Panc1 (cell line): Measurements from ENCODE around the gene WLS. TPM values are rescaled to one million over a fixed set of nuclear protein-coding genes. Genes with fewer than 3 reads are reported as not detected.

ENCODE experiments used
- ATAC-seq: fragments of 200-7000 bp; cut with Tn5 transposase; 2 replicates; pipeline ENCODE4 v1.9.1; 2020; ENCODE audit warnings: mild to moderate bottlenecking, moderate library complexity
- BruUV-seq: library from RNA; stranded (reverse); fragments of 400-500 nt; replicated peaks from 2 replicates; lab custom pipeline; 2021; lab: Mats Ljungman, UMichigan
- CTCF ChIA-PET: fragments of 300-600 bp; sonication (Branson Sonifier 250); formaldehyde crosslinking; loops from one replicate; lab custom pipeline; 2022; ENCODE audit warnings: antibody characterized with exemption; lab: Charles Lee
- POLR2A ChIA-PET: fragments of 300-600 bp; sonication (Branson Sonifier 250); formaldehyde crosslinking; loops from one replicate; lab custom pipeline; 2022; ENCODE audit warnings: antibody characterized with exemption; lab: Charles Lee
- DNase-seq: peaks from one replicate; pipeline ENCODE4 v3.0.0-alpha.2; 2010; ENCODE audit warnings: low read depth, low spot score
- H3K27ac ChIP-seq: 2 replicates; pipeline ENCODE4 v1.5.1; 2011; ENCODE audit warnings: mild to moderate bottlenecking, low read length, inconsistent platforms
- H3K27me3 ChIP-seq: fragments of 200-500 bp; sonication (Bioruptor generic); 2 replicates; pipeline ENCODE4 v1.6.0; 2014; ENCODE audit warnings: low read length, inconsistent platforms; ENCODE audit not compliant: control insufficient read depth, insufficient read depth
- H3K36me3 ChIP-seq: fragments of 200-500 bp; sonication (Bioruptor generic); 2 replicates; pipeline ENCODE4 v1.5.1; 2014; ENCODE audit warnings: inconsistent platforms, mild to moderate bottlenecking, low read length, moderate library complexity; ENCODE audit not compliant: control insufficient read depth, insufficient read depth
- H3K4me1 ChIP-seq: 2 replicates; pipeline ENCODE4 v1.5.1; 2011; ENCODE audit warnings: inconsistent platforms, mild to moderate bottlenecking, low read length, moderate library complexity; ENCODE audit not compliant: control insufficient read depth, insufficient read depth
- H3K4me3 ChIP-seq, 2 experiments: 2 replicates each; pipeline ENCODE4 v1.5.1; 2011 to 2012; ENCODE audit warnings: low read depth in 2 of 2, low read length in 2 of 2, mild to moderate bottlenecking in 2 of 2, inconsistent platforms in 1 of 2, moderate library complexity in 1 of 2
- H3K9me3 ChIP-seq: fragments of 200-500 bp; sonication (Bioruptor generic); 2 replicates; pipeline ENCODE4 v1.5.1; 2014; ENCODE audit warnings: low read depth, mild to moderate bottlenecking, inconsistent platforms, low read length, moderate library complexity; ENCODE audit not compliant: control insufficient read depth, insufficient read depth
- POLR2AphosphoS5 ChIP-seq: IDR thresholded peaks from 2 replicates; pipeline ENCODE4 v1.6.1; 2012; ENCODE audit warnings: mild to moderate bottlenecking, low read depth, low read length, moderate library complexity
- SIN3A ChIP-seq: IDR thresholded peaks from 2 replicates; pipeline ENCODE4 v1.6.1; 2012; ENCODE audit warnings: low read depth, mild to moderate bottlenecking, low read length, moderate library complexity, borderline replicate concordance; ENCODE audit not compliant: insufficient read depth
- TCF7L2 ChIP-seq: IDR thresholded peaks from 2 replicates; pipeline ENCODE4 v1.6.1; 2011; ENCODE audit warnings: mild to moderate bottlenecking, low read depth, low read length, inconsistent platforms
- in situ Hi-C: cut with HindIII; loops from 2 replicates; pipeline ENCODE4 v1.10.0; 2016; ENCODE audit warnings: low sequenced_read_pairs, low pct_unique_long_range_greater_than_20kb
- intact Hi-C: fragments of 100-400 bp; cut with micrococcal nuclease; formaldehyde crosslinking; loops from one replicate; pipeline ENCODE4 v1.10.0; 2022; ENCODE audit not compliant: unreplicated experiment
- total RNA-seq: library from RNA; stranded (reverse); gene quantifications from one replicate; pipeline ENCODE4 v1.2.1, GENCODE V29; 2021; ENCODE audit not compliant: unreplicated experiment
- TF ChIP-seq, protein P1 (sequence below): fragments of 450-650 bp; IDR thresholded peaks from 2 replicates; pipeline ENCODE4 v1.5.1; 2017; ENCODE audit warnings: mild to moderate bottlenecking
- TF ChIP-seq, protein P2 (sequence below), 2 experiments: IDR thresholded peaks; 2 replicates each; pipeline ENCODE4 v1.6.1; 2011 to 2012; ENCODE audit warnings: low read depth in 2 of 2, control low read depth in 1 of 2, low read length in 1 of 2, mild to moderate bottlenecking in 1 of 2, moderate library complexity in 1 of 2; ENCODE audit not compliant: insufficient read depth in 1 of 2

WLS gene
- total RNA-seq, 1 experiment from 2014 or later, result 29.6 TPM

DNA sequence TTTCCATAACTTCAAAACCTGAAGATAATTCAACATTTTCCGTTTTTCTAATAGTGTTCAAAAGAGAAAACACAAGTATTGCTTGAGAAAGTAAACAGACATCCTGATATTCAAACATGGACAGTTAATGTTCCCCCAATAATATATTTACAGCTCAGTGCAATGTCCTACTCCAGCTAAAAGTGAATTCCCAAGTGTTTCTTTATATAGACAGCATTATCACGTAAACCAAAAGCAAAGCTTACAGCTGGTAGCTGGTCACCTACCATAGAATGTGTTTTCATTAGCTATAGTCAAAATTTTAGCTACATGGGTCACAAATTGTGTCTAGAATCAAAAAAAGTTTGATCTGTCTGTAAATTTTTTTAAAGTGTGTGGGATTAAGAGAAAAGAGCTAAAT lies 34.9 kb downstream of the WLS start:
- ChIA-PET POLR2A (no interaction called here), CTCF (no interaction called here)
- no peak for DNase-seq
- Histone ChIP-seq H3K4me1 (no peaks in the 10 kb centered on the region), H3K4me3 (no peak overlapping the region), H3K27ac (no peak overlapping the region), H3K9me3 (no peaks in the 10 kb centered on the region), H3K27me3 (no peaks in the 10 kb centered on the region), H3K36me3 (no peaks in the 10 kb centered on the region)
- BruUV-seq, result no TSS peak
- ATAC-seq, result no peak
- intact Hi-C loops (no loop called here), in situ Hi-C loops (no loop called here)
- TF ChIP-seq, protein P1, sequence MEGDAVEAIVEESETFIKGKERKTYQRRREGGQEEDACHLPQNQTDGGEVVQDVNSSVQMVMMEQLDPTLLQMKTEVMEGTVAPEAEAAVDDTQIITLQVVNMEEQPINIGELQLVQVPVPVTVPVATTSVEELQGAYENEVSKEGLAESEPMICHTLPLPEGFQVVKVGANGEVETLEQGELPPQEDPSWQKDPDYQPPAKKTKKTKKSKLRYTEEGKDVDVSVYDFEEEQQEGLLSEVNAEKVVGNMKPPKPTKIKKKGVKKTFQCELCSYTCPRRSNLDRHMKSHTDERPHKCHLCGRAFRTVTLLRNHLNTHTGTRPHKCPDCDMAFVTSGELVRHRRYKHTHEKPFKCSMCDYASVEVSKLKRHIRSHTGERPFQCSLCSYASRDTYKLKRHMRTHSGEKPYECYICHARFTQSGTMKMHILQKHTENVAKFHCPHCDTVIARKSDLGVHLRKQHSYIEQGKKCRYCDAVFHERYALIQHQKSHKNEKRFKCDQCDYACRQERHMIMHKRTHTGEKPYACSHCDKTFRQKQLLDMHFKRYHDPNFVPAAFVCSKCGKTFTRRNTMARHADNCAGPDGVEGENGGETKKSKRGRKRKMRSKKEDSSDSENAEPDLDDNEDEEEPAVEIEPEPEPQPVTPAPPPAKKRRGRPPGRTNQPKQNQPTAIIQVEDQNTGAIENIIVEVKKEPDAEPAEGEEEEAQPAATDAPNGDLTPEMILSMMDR, result no peak
- no peak for TF ChIP-seq SIN3A
- TF ChIP-seq TCF7L2, result no peak
- TF ChIP-seq POLR2AphosphoS5, result no peak
- TF ChIP-seq, protein P2, sequence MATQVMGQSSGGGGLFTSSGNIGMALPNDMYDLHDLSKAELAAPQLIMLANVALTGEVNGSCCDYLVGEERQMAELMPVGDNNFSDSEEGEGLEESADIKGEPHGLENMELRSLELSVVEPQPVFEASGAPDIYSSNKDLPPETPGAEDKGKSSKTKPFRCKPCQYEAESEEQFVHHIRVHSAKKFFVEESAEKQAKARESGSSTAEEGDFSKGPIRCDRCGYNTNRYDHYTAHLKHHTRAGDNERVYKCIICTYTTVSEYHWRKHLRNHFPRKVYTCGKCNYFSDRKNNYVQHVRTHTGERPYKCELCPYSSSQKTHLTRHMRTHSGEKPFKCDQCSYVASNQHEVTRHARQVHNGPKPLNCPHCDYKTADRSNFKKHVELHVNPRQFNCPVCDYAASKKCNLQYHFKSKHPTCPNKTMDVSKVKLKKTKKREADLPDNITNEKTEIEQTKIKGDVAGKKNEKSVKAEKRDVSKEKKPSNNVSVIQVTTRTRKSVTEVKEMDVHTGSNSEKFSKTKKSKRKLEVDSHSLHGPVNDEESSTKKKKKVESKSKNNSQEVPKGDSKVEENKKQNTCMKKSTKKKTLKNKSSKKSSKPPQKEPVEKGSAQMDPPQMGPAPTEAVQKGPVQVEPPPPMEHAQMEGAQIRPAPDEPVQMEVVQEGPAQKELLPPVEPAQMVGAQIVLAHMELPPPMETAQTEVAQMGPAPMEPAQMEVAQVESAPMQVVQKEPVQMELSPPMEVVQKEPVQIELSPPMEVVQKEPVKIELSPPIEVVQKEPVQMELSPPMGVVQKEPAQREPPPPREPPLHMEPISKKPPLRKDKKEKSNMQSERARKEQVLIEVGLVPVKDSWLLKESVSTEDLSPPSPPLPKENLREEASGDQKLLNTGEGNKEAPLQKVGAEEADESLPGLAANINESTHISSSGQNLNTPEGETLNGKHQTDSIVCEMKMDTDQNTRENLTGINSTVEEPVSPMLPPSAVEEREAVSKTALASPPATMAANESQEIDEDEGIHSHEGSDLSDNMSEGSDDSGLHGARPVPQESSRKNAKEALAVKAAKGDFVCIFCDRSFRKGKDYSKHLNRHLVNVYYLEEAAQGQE (IDR thresholded peaks at IDR 0.05; ENCODE audit: insufficient read depth in 1 of 2, low read depth in 2 of 2, low read length in 1 of 2), result no peak

DNA sequence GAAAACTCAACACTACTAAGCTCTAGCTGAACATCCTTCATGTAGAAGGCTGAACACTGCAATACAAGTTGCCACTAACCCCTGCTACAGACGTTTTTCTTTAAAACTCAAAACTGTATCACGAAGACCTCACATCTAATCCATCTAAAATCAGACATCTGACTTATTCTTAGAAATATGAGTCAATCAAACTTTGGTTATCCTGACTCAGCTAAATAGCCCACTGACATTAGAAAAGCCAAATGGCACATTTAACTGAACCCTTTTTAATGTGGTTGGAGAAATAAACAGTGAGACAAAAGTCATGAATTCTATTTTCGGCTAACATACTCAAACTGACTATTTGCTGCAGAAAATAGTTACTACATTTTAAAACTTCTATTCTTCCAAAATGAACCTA lies 35.6 kb downstream of the WLS start:
- H3K36me3 ChIP-seq, result no peaks in the 10 kb centered on the region
- no peak overlapping the region for H3K4me3 ChIP-seq
- DNase-seq (no peak), ATAC-seq (no peak)
- no peak overlapping the region for H3K27ac ChIP-seq
- in situ Hi-C loops, result no loop called here
- no peaks in the 10 kb centered on the region for H3K27me3 ChIP-seq
- TF ChIP-seq TCF7L2 (no peak), SIN3A (no peak), POLR2AphosphoS5 (no peak)
- TF ChIP-seq, protein P1, result no peak
- TF ChIP-seq, protein P2 (IDR thresholded peaks at IDR 0.05; ENCODE audit: insufficient read depth in 1 of 2, low read depth in 2 of 2, low read length in 1 of 2), result no peak
- H3K4me1 ChIP-seq, result no peaks in the 10 kb centered on the region
- POLR2A ChIA-PET, result interaction anchor here (0.5 kb wide), 1 partner anchor 725 kb away, joined by 4 read pairs; no protein-coding TSS in a partner anchor
- no peaks in the 10 kb centered on the region for H3K9me3 ChIP-seq
- intact Hi-C loops, result no loop called here
- CTCF ChIA-PET, result no interaction called here
- BruUV-seq, result no TSS peak
